HUES48 (cell line): ENCODE measurements around the gene ZBTB39.

Source experiments
- H3K27ac ChIP-seq: one replicate; pipeline ENCODE4 v1.7.0; 2013; ENCODE audit warnings: low read depth, low read length, inconsistent platforms
- H3K27me3 ChIP-seq: 2 replicates; pipeline ENCODE4 v1.6.1; 2013; ENCODE audit warnings: mild to moderate bottlenecking, low read length; ENCODE audit not compliant: control insufficient read depth, insufficient read depth
- H3K36me3 ChIP-seq: 2 replicates; pipeline ENCODE4 v1.6.1; 2013; ENCODE audit warnings: low read length; ENCODE audit not compliant: control insufficient read depth, insufficient read depth
- H3K4me1 ChIP-seq: 2 replicates; pipeline ENCODE4 v1.6.1; 2013; ENCODE audit warnings: mild to moderate bottlenecking, low read length; ENCODE audit not compliant: control insufficient read depth, insufficient read depth
- H3K4me3 ChIP-seq: 2 replicates; pipeline ENCODE4 v1.5.1; 2013; ENCODE audit warnings: mild to moderate bottlenecking, low read depth, low read length
- H3K9ac ChIP-seq: 2 replicates; pipeline ENCODE4 v1.6.1; 2013; ENCODE audit warnings: mild to moderate bottlenecking, low read depth, low read length, moderate library complexity
- H3K9me3 ChIP-seq: 2 replicates; pipeline ENCODE4 v1.6.1; 2013; ENCODE audit warnings: low read length; ENCODE audit not compliant: control insufficient read depth, insufficient read depth

The ZBTB39 gene

DNA sequence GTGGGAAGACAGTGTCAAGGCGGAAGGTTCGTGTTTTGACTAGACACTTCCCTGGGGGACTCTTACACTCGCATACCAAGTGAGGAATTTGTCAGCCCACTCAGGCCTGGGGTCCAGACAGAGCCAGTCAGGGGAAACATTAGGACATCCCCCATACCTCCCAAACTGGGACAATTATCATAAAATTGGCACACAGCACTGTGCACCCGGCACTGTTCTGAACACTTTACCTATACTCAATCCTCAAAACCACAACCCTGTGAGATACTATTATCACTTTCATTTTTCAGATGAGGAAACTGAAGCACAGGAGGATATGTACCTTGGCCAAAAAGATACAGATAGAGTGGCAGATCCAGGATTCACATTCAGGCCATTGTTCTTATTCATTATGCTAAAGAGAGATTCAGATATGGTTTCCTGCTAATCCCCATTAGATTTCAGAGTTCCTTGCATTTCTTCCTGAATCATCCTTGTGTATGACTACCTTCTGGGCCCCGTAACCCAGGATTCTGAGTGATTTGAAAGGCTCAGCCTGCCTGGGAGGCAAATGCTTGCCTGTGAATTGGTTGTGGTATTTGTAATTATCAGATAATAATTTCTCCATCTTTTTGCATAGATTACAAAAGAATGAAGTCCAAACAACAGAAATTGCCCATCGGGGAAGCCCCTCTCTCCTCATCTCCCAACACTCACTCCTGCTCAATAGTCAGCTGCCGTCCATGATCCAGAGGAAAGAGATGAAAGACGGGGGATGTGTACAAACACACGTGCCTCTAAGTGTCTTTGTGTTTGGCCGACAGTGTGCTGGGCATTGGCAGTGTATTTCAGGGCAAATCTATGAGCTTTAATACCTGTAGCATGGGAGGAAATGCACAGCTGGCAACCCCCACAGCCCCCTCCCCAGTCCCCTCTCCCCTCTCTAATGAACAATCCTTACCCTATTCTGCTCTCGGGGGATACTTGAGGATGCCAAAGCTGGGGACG lies 5.4 kb upstream of the ZBTB39 start:
- no peaks in the 10 kb centered on the region for H3K36me3 ChIP-seq
- no peak overlapping the region for H3K4me3 ChIP-seq
- peaks cover 35% of the 10 kb centered on the region for H3K4me1 ChIP-seq
- H3K9me3 ChIP-seq, result no peaks in the 10 kb centered on the region
- no peak overlapping the region for H3K27ac ChIP-seq
- H3K27me3 ChIP-seq, result no peaks in the 10 kb centered on the region
- no peak overlapping the region for H3K9ac ChIP-seq

DNA sequence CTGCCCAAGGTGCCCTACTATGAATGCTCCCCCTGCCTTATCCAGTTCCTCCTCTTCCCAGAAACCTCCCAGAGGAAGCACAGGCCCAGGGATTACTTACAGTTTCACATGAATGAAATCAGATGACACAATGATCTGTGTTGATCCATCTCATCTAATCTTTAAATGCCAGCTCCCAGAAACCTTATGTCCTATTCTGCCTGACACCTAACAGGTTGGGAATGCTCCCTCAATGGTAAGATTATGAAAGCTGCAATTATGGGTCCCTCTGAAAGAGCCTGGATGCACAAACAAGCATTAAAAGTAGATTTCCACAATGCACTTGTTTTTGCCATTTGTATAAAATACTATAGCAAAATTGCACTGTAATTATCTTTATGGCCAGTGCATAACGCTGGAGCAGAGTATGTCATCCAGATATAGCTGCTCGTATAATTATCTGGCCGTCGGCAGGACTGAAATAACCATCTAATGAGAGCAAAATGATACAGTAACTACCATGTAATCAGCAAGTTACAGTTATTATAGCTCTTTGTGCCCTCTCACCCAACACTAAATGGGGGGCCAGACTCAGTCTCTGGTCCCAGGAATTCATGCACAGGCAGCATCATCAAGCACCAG lies 4.4 kb upstream of the ZBTB39 start:
- Histone ChIP-seq H3K4me3 (no peak overlapping the region), H3K36me3 (no peaks in the 10 kb centered on the region), H3K4me1 (peaks cover 35% of the 10 kb centered on the region), H3K27me3 (no peaks in the 10 kb centered on the region), H3K9me3 (no peaks in the 10 kb centered on the region), H3K9ac (no peak overlapping the region), H3K27ac (no peak overlapping the region)

DNA sequence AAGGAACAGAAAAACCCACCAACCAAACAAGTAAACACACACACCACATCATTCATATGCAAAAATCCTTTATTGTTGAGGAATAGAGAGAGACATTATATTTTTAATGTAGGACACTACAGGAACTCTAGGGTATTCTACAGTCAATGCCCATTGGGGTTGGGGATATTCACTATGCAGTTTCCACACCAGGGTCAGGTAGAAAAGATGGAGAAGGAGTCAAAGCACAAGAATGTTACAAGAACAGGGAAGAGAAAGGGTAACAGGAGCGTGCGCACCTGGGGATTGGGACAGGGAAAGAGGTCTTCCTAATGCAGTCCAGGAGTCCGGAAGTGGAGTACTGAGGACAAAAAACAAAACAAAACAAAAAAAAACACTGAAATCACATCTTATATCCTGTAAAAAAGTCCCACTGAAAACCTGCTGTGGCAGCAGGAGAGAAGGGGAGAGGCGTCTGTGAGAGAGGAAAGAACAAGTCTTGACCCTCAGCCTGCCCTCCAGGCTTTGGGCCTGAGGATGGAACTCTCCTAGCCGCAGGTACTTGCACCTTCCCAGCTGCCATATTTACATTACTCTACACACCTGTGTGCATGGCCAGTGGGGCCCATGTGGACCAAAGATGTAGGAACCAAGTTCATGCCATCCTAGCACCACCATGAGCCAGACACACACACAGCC lies 3.7 kb upstream of the ZBTB39 start:
- H3K4me1 ChIP-seq, result peaks cover 39% of the 10 kb centered on the region
- no peaks in the 10 kb centered on the region for H3K36me3 ChIP-seq
- H3K27me3 ChIP-seq, result no peaks in the 10 kb centered on the region
- H3K9me3 ChIP-seq, result no peaks in the 10 kb centered on the region
- H3K4me3 ChIP-seq, result no peak overlapping the region
- no peak overlapping the region for H3K27ac ChIP-seq
- no peak overlapping the region for H3K9ac ChIP-seq

DNA sequence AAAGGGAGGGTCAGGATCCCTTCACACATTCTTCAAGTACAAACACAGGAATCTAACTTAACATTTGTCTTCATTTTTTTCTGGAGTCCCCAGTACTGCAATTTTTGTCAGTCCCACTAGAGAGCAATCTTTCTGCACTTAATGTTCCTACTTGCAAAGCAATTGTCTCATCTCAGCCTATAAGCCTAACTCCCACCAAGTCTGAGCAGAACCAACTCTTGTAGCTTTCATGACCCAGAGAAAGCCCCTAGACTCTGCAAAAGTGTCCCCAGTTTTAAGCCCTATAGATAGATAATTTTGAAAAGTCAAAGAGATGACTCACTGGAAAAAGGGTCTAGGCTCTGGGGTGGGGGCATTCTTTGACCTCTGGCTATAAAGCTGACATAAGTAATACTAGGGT lies 1.8 kb upstream of the ZBTB39 start:
- Histone ChIP-seq H3K9me3 (no peaks in the 10 kb centered on the region), H3K4me3 (no peak overlapping the region), H3K27ac (no peak overlapping the region), H3K4me1 (peaks cover 39% of the 10 kb centered on the region), H3K27me3 (no peaks in the 10 kb centered on the region), H3K9ac (no peak overlapping the region), H3K36me3 (peaks cover 16% of the 10 kb centered on the region)

DNA sequence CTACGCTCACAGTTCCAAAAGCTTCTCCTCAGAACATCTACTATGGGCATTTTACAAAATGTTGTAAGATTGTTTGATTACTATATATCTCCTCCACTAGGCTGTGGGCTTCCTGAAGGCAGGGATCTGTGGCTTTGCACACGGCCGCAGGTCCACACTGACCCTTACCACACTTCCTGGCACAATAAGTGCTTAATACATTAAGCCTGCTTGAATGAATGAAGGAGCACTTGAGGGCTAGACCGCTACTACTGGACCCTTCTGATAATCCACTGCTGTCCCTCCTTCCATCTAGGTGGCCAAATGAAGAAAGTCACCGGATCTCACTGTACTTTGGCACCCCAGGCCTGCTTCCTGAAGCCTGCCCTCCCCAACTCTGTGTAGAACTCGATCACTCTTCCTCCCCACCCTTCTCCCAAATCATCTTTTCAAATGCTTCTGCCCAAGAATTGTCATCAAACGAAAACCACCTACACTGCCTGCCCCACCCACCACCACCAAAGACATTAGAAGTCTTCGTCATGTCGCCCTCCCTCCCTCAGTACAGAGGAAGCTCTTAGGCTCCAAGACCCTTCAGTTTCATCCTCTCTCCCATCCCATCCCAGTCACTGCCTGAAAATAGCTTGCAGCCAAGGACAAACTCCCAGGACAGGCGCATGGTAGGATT lies 596 bp upstream of the ZBTB39 start:
- Histone ChIP-seq H3K4me1 (peaks cover 38% of the 10 kb centered on the region), H3K36me3 (peaks cover 28% of the 10 kb centered on the region), H3K9ac (no peak overlapping the region), H3K27me3 (no peaks in the 10 kb centered on the region), H3K9me3 (no peaks in the 10 kb centered on the region), H3K4me3 (peak overlapping the region; percentile 50), H3K27ac (no peak overlapping the region)

DNA sequence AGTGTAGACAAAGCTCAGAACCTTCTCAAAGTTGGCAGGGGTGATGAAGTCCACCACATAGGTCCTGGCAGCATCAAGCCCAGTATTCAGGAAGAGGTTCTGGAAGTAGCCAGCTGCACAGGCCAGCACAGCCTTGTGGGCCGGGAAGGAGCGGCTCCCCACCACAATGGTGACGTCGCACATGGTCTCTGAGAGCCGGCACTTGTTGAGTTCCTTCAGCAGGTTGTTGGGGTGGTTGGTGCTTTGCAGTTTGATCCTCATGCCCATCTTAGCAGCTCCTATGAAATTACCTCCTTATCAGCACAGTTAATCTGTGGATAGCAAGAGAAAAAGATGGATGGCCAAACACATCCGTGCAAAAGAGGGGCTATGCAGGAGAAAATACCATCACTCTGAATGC lies 1.7 kb downstream of the ZBTB39 start:
- peaks cover 15% of the 10 kb centered on the region for H3K4me1 ChIP-seq
- H3K4me3 ChIP-seq, result no peak overlapping the region
- H3K27ac ChIP-seq, result no peak overlapping the region
- no peaks in the 10 kb centered on the region for H3K9me3 ChIP-seq
- H3K27me3 ChIP-seq, result no peaks in the 10 kb centered on the region
- H3K9ac ChIP-seq, result no peak overlapping the region
- peaks cover 50% of the 10 kb centered on the region for H3K36me3 ChIP-seq

DNA sequence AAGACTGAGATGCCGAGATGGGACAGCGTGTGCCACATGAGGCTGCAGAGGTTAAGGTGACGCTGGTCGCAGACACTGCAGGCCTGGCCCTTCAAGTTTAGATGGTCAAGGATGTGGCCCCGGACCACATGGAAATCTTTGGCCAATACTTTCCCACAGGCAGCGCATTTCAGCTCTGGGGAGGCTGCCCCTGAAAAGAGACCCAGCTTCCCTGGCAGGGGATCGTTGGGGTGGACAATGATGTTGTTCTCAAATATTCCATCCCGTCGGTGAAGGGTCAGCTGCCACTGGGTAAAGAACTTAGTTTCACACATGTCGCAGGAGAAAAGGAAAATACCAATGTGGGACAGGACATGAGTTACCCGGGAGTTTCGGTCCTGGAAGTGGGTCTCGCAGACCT lies 3.0 kb downstream of the ZBTB39 start:
- Histone ChIP-seq H3K27ac (no peak overlapping the region), H3K9me3 (no peaks in the 10 kb centered on the region), H3K27me3 (no peaks in the 10 kb centered on the region), H3K9ac (no peak overlapping the region), H3K4me1 (peaks cover 7% of the 10 kb centered on the region; the same call in 1 of the 2 replicates), H3K36me3 (peaks cover 54% of the 10 kb centered on the region), H3K4me3 (no peak overlapping the region)

DNA sequence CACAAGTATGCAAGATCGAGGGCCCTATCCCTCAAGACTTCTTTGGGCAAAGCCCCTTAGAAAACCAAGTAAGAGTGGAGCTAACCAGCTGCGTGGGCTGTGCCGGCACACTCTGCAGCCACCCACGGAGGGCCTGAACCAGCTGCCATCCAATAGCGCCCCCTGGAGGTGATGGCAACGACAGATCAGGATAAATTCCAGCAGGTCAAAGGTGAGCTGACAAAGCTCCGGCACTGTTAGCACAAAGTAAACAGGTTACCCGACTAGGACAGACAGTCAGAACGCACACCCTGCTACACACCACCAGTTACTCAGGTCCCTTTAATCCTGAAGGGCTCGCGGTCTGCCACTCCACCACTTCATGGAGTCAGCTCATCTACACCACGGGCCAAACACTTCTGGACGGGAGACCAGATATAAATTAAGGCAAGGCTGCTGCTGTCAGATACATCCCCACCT lies 4.9 kb downstream of the ZBTB39 start:
- no peak overlapping the region for H3K27ac ChIP-seq
- H3K9ac ChIP-seq, result no peak overlapping the region
- H3K36me3 ChIP-seq, result peaks cover 54% of the 10 kb centered on the region
- H3K4me3 ChIP-seq, result no peak overlapping the region
- H3K4me1 ChIP-seq, result peaks cover 5% of the 10 kb centered on the region; the same call in 1 of the 2 replicates
- no peaks in the 10 kb centered on the region for H3K27me3 ChIP-seq
- H3K9me3 ChIP-seq, result no peaks in the 10 kb centered on the region

DNA sequence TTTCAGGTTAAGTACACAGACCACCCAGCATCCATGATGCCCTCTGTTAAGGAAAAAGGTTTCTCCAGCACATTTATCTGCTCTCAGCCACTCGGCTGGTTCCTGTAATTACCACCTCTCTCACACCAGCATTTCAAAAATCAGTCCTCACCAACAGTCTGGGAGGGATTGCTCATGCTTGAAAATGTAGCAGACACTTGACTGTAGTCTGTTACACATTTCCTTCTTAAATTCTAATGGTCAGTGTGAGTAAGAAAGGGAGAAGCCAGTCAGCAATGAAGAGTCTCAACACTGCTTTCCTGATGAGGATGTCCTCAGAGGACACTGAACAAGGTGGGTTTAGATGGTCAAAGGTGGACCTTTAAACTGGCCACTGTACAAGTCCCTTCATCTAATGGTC lies 6.0 kb downstream of the ZBTB39 start:
- Histone ChIP-seq H3K36me3 (peaks cover 54% of the 10 kb centered on the region), H3K27me3 (no peaks in the 10 kb centered on the region), H3K27ac (no peak overlapping the region), H3K4me1 (peaks cover 4% of the 10 kb centered on the region; the same call in 1 of the 2 replicates), H3K9ac (no peak overlapping the region), H3K4me3 (no peak overlapping the region), H3K9me3 (no peaks in the 10 kb centered on the region)

DNA sequence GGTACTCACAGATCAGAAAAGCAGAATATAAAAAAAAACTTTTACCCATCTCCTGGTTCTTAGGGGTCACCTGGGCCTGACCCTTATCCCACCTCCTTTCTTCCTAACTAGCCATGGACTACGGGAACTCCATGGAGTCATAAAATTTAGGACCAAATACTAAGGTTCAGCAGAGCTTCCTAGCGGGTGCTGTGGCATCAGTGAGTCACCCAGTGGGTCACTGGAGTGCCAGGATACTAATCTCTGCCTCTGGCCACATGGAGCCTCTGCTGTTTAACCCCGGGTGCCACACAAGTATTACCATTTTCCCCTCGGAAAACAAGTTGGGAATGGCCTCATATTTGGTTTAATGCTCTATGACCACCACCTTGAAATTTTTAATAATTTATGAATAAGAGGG lies 6.9 kb downstream of the ZBTB39 start:
- Histone ChIP-seq H3K27me3 (no peaks in the 10 kb centered on the region), H3K9me3 (no peaks in the 10 kb centered on the region), H3K27ac (no peak overlapping the region), H3K9ac (no peak overlapping the region), H3K36me3 (peaks cover 51% of the 10 kb centered on the region), H3K4me1 (no peaks in the 10 kb centered on the region), H3K4me3 (no peak overlapping the region)
